ENCODE data around the gene MCC.
"Not testable (repeated sequence)": the region's sequence is repeated elsewhere in the genome, so short reads cannot be mapped to it uniquely, and the experiment has no call there.

The MCC gene

GRCh38 chr5:113092683-113093082, 395.6 kb downstream of the MCC start:
- no peak for DNase-seq

GRCh38 chr5:113091622-113092021, 396.6 kb downstream of the MCC start:
- no peak for DNase-seq

DNA sequence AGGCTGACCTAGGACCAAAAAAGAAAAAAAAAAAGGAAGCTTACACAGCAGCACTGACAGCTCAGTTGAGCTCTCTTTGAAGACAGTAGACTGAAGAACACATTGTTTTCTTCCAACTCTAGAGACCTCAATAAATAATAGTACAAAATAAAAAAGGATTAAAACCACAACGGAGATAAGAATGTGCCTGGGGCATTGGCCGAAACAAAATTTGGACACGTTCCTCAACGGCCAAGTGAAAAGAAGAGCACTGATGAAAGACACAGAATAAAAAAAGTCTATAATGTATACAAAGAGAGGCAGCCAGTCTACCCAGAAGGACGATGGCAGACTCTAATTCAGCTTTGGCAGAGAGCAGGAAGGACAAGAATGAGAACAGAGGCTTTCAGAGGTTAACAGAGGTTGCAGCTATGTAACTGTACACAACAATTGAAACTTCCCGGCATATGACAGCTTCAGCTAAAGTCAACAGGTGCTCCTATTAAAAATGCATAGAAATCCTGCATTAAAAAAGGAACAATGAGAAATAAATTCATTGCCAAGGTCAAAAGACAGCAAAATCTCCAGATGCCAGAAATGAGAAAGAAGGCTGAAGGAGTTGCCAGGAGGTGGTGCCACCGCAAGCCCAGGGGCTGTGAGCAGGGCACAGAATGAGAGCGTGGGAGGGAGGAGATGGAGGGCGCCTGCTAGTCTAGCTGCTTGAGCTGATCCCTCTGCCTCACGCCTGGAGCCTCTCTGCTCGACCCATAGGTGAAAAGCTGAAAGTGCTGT, 397.7 kb downstream of the MCC start:
- DNase-seq: no peak

DNA sequence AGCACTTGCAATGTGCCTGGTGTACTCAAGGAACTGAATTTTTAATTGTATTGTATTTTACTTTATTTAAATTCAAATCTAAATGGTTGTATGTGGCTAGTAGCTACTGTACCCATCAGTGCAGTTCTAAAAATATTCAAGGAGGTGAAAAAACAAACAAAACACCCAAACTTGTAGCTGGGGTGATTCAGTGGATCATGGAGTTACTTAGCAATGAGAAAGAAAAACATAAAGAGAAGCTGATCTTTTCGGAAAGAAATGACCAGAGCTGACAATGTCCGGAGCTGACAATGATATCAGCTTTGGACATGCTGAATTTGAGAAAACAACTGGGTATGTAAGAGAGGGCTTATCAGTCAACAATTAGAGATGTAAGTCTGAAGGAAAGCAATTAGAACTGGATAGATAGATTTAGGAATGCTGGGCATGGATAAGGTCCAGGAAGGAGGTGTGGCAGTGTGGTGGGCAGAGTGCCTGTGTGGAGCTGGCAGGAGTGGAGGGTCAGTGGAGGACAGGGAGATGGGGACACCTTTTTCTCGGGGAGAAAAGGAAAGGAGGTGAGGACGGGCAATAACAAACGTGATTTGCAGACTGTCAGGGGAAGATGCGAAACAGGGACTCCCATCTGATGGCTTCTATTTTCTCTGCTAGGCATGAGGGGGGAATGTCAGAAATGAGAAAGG, 398.5 kb downstream of the MCC start:
- no peak for DNase-seq

GRCh38 chr5:113087976-113088514, 400.2 kb downstream of the MCC start:
- no peak for DNase-seq

GRCh38 chr5:113085880-113086409, 402.3 kb downstream of the MCC start:
- DNase-seq: no peak

DNA sequence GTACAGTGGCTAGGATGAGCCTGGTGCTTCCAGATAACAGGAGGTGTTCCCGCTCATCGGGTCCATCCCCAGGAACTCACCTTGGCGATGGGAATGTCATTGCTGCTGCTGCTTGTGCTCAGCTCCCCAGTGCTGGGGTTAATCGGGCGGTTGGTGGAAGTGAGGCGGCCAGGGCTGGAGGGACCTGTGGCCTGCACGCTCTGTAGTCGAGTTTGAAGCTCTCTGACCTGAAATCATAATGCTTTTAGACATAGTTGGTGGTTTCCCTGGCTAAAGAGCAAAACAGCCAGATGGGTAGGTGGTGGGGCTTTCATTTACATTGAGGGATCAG, 403.2 kb downstream of the MCC start:
- no peak for DNase-seq

GRCh38 chr5:113084402-113085083, 403.7 kb downstream of the MCC start:
- no peak for DNase-seq

DNA sequence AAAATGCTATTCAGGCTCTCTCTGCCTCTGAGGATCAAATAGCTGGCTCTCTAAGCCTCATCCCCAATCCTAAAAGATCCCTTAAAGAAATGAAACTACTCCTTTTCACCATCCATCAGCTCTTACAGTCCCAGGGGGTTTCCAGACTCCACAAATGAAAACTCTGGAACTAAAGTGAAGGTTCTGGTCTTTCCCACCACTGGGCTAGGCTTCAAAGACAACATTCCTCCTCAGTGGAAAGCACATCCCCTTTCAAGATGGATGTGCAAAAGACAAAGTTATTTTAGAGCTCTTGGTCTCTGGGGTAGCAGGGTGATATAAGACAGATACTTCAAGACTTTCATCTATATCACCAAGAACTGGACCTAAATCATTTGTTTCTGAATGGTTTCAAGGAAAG, 404.8 kb downstream of the MCC start:
- no peak for DNase-seq

DNA sequence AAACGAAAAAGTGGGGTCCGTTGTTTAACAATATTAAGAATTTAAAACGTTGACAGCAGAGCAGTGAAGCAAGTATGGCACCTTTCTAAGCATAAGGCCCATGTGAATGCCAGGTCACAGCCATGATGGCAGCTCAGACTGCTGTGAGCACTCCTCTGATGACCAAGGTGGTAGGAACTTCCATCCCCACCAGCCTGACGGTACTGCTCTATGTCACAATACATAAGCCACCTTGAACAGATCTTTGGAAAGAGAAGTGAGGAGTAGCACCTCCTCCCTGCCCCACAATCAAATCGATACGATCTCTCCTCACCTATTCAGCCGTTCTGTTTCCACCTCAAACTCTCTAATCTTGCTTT, 405.7 kb downstream of the MCC start:
- no peak for DNase-seq

- DNase-seq: no peak
Observed at GRCh38 chr5:113081881-113082546, 406.2 kb downstream of the MCC start.

DNA sequence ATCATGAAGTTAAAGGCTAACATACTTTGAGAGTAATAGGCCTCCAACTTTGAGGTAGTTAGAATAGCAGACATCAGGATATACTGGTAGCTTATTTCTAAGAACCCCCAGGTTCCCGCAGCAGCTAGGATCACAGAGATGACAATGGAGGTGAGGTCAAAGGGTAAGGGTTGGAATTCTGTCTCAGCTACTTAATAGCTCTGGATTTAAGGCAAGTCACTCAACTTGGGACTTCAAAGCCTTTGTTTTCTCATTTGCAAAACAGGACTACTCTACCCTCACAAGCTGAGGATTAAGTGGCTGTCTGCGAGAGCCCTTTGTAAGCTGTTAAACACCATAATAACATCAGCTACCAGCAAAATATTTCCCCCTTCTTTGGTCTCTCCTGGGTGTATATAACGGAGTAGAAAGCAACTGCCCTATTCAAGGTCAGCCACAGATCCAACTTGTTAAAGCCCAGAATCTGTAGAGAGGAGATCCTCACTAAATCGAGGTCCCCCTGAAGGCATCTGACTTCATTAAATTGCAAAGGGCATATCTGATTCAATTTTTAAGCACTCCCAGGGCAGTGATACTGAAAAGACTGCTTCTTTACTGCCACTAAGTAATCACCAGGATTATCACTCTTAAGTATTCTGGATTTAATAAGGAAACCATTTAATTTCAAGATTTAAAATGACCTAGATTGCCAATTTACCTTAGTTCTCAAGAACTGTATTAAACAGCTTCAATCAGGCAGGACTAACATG, 407.0 kb downstream of the MCC start:
- no peak for DNase-seq

- not testable (repeated sequence) for DNase-seq
Observed at GRCh38 chr5:113076649-113077048, 411.6 kb downstream of the MCC start.

DNA sequence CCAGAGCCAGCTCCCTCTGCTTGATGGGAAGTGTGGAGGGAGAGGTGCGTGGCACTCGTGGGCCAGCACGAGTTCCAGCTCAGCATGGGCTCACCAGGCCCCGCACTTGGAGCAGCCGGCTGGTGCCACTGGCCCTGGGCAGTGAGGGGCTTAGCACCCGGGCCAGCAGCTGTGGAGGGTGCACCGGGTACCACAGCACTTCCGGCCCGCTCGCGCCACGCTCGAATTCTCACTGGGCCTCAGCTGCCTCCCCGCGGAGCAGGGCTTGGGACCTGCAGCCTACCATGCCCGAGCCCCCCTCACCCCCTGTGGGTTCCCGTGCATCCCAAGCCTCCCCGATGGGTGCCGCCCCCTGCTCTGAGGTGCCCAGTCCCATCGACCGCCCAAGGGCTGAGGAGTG, 413.2 kb downstream of the MCC start:
- DNase-seq: no peak

GRCh38 chr5:113073629-113074034, 414.6 kb downstream of the MCC start:
- DNase-seq: not testable (repeated sequence)

- no peak for DNase-seq
Observed at GRCh38 chr5:113071401-113071800, 416.9 kb downstream of the MCC start.

DNA sequence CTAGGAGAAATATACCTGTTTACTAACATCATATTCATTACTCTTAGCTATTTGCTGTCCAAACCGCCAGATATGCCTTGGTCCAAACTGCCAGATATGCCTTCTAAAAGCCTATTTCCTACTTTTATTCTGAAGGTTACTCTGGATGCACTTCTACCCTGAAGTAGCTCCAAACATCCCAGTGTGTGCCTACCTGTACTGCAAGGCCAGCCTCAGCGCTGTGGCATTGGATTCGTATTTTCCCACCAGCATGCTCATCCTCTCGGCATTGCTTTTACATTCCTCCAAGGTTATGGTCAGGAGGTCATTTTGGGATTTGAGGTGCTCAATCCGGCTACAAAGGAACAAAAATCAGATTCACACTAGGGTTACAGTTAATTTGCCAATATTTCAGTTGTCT, 417.4 kb downstream of the MCC start:
- no peak for DNase-seq

- no peak for DNase-seq
Observed at GRCh38 chr5:113068559-113068958, 419.7 kb downstream of the MCC start.

GRCh38 chr5:113067635-113068344, 420.5 kb downstream of the MCC start:
- DNase-seq: no peak

- no peak for DNase-seq
Observed at GRCh38 chr5:113065626-113066025, 422.6 kb downstream of the MCC start.

- DNase-seq: no peak
Observed at GRCh38 chr5:113064806-113065205, 423.4 kb downstream of the MCC start.

GRCh38 chr5:113063927-113064326, 424.3 kb downstream of the MCC start:
- DNase-seq: no peak

Data from activated CD4-positive, alpha-beta T cell treated with anti-CD3 and anti-CD28 coated beads, Interleukin-10, Interleukin-2, amounts not matched to agents 100 ng/mL and 50 ng/mL, durations not matched to agents 16 hours and 8 hours (primary cell).